OCI-LY1 (cell line): ENCODE data around the gene GNG12.

Source experiments
- EZH2 ChIP-seq: fragments of 200-600 bp; sonication (generic), shearing (Covaris generic); IDR thresholded peaks from 2 replicates; pipeline ENCODE4 v1.8.0; 2017; ENCODE audit warnings: borderline replicate concordance, mixed run types, mild to moderate bottlenecking, antibody characterized with exemption, low read length, moderate library complexity, mixed read lengths
- TF ChIP-seq, protein P1 (sequence below): fragments of 200-600 bp; sonication (generic), shearing (Covaris generic); IDR thresholded peaks from 2 replicates; pipeline ENCODE4 v1.5.1; 2017; ENCODE audit warnings: mild to moderate bottlenecking, antibody characterized with exemption, low read length, moderate library complexity, mixed read lengths

DNA sequence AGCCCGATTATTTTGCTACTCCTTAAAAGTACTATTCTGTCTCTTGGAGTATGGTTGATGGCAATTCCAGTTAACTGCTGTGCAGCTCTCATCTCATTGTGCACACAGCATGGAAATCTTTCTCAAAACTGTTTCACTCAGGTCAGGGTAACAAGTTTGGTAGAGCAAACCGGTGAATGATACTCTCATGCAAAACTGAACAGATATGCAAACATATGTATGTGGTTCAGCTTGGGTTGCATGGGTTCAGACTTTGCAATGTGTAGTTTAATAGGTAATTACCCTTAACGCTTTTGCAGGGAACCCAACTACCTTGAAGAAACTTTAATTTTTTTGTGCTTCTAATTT lies 146.1 kb downstream of the GNG12 start:
- TF ChIP-seq, protein P1, sequence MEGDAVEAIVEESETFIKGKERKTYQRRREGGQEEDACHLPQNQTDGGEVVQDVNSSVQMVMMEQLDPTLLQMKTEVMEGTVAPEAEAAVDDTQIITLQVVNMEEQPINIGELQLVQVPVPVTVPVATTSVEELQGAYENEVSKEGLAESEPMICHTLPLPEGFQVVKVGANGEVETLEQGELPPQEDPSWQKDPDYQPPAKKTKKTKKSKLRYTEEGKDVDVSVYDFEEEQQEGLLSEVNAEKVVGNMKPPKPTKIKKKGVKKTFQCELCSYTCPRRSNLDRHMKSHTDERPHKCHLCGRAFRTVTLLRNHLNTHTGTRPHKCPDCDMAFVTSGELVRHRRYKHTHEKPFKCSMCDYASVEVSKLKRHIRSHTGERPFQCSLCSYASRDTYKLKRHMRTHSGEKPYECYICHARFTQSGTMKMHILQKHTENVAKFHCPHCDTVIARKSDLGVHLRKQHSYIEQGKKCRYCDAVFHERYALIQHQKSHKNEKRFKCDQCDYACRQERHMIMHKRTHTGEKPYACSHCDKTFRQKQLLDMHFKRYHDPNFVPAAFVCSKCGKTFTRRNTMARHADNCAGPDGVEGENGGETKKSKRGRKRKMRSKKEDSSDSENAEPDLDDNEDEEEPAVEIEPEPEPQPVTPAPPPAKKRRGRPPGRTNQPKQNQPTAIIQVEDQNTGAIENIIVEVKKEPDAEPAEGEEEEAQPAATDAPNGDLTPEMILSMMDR: no peak
- no peak for TF ChIP-seq EZH2
